ENCODE results near the gene MYL12B. TPM values are rescaled to one million over a fixed set of nuclear protein-coding genes. Genes with fewer than 3 reads are reported as not detected.
"Not testable (repeated sequence)": the region's sequence is repeated elsewhere in the genome, so short reads cannot be mapped to it uniquely, and the experiment has no call there.

Gene MYL12B
- polyA plus RNA-seq, 4 donors = 483 to 708 (median 554) TPM

GRCh38 chr18:3293196-3293951, 31.4 kb downstream of the MYL12B start:
- DNase-seq (ENCODE audit: low read depth in 4 of 4, low spot score in 2 of 4) = no peak

GRCh38 chr18:3294435-3295080, 32.6 kb downstream of the MYL12B start:
- DNase-seq (ENCODE audit: low read depth in 4 of 4, low spot score in 2 of 4) = no peak

- peak; percentile 63 to 81 (median 70) for DNase-seq (ENCODE audit: low read depth in 4 of 4, low spot score in 2 of 4)
These were observed 35.4 kb downstream of the MYL12B start for GRCh38 chr18:3297025-3297984.

GRCh38 chr18:3304832-3305231, 42.9 kb downstream of the MYL12B start:
- no peak for DNase-seq (ENCODE audit: low read depth in 4 of 4, low spot score in 2 of 4)

GRCh38 chr18:3305354-3305762, 43.4 kb downstream of the MYL12B start:
- DNase-seq (ENCODE audit: low read depth in 4 of 4, low spot score in 2 of 4) = no peak

GRCh38 chr18:3305933-3306332, 44.0 kb downstream of the MYL12B start:
- DNase-seq (ENCODE audit: low read depth in 4 of 4, low spot score in 2 of 4) = no peak

GRCh38 chr18:3306391-3306790, 44.5 kb downstream of the MYL12B start:
- DNase-seq (ENCODE audit: low read depth in 4 of 4, low spot score in 2 of 4) = no peak

GRCh38 chr18:3313685-3314084, 51.8 kb downstream of the MYL12B start:
- DNase-seq (ENCODE audit: low read depth in 4 of 4, low spot score in 2 of 4) = no peak

GRCh38 chr18:3315344-3315743, 53.4 kb downstream of the MYL12B start:
- not testable (repeated sequence) for DNase-seq (ENCODE audit: low read depth in 4 of 4, low spot score in 2 of 4)

GRCh38 chr18:3319399-3319798, 57.5 kb downstream of the MYL12B start:
- DNase-seq (ENCODE audit: low read depth in 4 of 4, low spot score in 2 of 4) = no peak

- no peak for DNase-seq (ENCODE audit: low read depth in 4 of 4, low spot score in 2 of 4)
These were observed 58.0 kb downstream of the MYL12B start for GRCh38 chr18:3319894-3320454.

GRCh38 chr18:3321133-3321812, 59.3 kb downstream of the MYL12B start:
- DNase-seq (ENCODE audit: low read depth in 4 of 4, low spot score in 2 of 4) = no peak

GRCh38 chr18:3323900-3324299, 62.0 kb downstream of the MYL12B start:
- DNase-seq (ENCODE audit: low read depth in 4 of 4, low spot score in 2 of 4) = no peak

Other genes with a start within 250 kb of the MYL12B start
- 10 to 100 TPM; 38.0 to 41.3 (median 40.4) TPM for gene LPIN2, start 249.0 kb upstream of the MYL12B start, polyA plus RNA-seq (ENCODE audit: insufficient read length in 4 of 4)
- 1 to 10 TPM; 5.5 to 9.7 (median 5.9) TPM for gene MYOM1, start 42.2 kb upstream of the MYL12B start, polyA plus RNA-seq (ENCODE audit: insufficient read length in 4 of 4)
- 100 to 1,000 TPM; 365 to 481 (median 397) TPM for gene MYL12A, start 14.3 kb upstream of the MYL12B start, polyA plus RNA-seq (ENCODE audit: insufficient read length in 4 of 4)
- 10 to 100 TPM; 78.4 to 92.4 (median 84.5) TPM for gene TGIF1, start 188.0 kb downstream of the MYL12B start, polyA plus RNA-seq (ENCODE audit: insufficient read length in 4 of 4)